HG03108 (cell line): Measurements from ENCODE around the gene CACNA2D3.

Experiments
- ATAC-seq: cut with Tn5 transposase; IDR thresholded peaks from one replicate; pipeline ENCODE4 v1.9.1; 2021; ENCODE audit warnings: moderate library complexity; ENCODE audit not compliant: unreplicated experiment

The CACNA2D3 gene

DNA sequence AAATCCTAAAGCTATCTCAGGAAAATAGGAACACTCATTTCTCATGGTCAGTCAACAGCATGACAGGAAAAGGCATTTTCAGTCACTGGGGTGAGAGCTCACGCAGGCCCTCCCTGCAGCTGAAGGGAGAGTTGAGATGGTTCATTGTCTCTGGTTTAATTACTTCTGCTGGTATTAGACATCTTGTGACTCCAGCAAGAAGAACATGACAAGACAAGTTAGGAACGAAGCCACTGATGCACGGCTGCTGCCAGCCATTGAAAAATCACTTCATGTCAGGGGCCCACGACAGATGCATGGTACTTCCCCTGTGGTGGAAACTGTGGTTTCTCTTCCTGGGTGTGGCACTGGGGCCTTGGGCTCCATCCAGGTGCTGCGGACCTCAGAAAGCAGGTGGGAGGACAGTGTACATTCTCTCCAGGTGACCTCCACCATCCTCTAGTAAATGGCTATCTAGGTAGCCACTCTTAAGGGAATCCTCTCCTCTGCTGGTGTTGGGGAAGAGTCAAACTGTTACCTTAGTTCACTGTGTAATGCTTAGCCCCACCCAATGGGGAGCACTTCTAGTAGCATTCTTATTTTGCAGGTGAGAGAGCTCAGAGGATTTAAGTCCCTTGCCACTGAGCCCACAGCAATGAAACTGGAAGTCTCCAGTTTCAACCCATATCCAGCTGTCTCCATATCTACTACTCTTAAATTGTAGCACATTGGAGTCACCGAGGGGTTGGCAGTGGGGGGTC lies 531.3 kb downstream of the CACNA2D3 start:
- ATAC-seq, result no peak

DNA sequence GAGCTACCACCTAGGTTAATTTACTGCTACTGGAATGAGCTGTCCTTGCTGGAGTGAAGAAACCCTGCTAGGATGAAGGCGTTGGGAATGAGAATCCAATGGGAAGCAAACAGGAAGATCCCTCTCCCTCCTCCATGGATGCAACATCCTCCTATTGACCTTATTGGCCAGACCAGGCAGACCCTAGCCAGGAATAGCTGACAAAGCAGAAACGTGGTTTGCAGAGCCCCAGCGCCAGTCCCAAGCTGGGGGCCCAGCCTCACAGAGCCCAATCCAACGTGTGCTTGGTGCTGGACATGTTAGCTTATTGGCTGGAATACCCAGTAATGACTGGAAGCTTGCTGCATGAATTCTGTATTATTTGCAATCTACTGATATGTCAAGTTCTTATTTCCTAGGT lies 532.4 kb downstream of the CACNA2D3 start:
- no peak for ATAC-seq

DNA sequence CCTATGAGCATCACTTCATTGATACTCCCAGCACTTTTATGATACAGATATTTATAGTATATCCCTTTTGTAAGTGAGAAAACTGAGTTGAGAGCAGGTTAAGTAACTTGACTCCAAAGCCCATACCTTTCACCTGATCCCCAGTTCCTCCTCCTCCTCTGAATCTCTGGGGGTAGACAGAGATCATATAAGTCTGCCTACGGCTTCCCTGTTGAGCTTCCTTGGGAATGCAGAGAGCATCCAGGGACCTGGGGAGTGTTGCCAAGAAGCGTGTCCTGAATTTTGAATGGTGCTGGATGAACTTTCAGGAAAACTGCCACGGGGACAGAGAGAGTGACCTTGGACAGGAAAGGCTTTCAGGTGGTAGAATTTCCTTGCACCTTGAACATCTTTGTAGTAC lies 537.0 kb downstream of the CACNA2D3 start:
- ATAC-seq, result no peak

DNA sequence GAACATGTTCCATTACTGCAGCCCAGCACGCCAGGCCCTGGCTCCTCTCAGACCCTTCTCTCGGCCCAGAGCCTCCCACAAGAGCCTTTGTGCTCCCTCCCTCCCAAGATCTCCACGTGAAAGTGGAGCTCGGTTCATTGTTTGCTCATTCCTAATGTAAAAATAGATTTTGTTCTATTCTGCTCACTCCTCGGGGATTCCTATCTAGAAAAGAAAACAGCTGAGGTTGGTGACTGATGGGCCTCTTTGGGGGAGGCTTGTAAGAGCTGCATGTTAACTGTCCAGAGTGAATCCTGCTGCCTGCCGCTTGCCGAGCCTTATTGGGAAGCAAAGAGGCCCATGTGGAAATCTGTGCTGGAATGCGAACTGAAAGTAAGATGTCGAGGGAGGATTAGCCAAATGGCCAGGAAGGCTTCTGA lies 538.4 kb downstream of the CACNA2D3 start:
- ATAC-seq, result no peak

DNA sequence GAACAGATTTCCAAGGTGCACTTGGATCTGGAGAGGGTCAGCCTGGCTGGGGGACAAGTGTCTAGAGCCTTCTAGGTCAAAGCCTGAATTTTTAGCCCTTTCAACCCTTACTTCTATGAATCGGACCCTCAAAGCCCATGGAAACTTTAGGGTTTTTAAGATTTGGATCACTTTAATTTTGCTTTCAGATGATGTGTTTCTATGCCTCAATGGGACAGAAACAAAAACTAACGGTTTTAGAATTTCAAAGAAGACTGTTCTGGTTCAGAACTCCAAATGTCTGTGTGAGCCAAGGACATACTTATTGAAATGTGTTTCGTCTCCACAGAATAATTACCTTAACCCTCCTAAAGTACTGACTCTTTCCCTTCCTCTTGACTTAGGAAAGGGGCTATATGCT lies 538.8 kb downstream of the CACNA2D3 start:
- ATAC-seq, result no peak

DNA sequence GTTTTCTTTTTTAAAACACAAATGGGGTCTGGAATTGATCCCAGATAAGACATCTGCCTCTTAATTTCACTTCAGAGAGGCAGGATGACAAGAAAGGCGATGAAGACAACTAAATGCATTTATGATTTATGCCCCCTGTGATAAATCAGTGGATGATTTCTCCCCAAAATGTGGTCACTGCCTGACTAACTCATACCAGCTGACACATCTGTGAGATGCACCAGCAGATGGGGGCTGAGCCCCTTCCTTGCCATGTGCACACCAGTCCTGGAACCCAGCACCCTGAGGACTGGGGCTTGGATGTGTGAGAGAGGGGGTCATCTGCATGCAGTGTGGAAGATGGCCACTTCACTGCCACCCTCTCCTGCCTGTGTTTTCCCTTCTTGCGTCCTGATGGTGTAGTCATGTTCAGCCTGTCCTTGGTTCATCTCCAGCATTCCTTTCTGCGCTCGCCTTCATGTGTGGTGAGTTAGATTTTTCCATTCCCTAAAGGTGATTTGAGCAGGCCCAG lies 541.2 kb downstream of the CACNA2D3 start:
- ATAC-seq, result no peak

DNA sequence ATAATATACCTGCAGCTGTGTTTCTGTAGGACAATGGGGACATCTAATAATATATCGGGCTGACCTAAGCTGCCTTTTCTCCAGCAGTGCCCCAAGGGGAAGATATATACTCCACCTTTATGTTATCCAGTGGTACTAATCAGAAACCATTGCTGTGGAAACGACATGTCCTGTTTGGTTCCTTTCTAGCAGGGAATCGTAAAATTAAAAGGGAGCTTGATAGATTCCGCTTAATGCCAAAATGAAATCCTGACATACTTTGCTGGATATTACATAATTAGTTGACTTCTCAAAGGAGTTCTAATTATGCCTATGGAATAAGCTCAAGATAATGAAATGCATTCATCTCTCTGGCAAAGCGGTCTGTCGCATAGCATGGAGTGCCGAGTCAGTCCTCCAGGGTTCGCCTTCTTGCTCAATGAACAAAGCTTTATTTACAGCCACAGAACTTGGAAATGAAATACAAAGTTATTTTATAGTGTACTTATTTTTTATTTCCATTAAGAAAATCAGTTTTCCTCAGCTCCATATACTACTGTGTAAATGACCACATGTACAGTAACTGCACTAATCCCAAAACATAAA lies 542.8 kb downstream of the CACNA2D3 start:
- ATAC-seq, result no peak

DNA sequence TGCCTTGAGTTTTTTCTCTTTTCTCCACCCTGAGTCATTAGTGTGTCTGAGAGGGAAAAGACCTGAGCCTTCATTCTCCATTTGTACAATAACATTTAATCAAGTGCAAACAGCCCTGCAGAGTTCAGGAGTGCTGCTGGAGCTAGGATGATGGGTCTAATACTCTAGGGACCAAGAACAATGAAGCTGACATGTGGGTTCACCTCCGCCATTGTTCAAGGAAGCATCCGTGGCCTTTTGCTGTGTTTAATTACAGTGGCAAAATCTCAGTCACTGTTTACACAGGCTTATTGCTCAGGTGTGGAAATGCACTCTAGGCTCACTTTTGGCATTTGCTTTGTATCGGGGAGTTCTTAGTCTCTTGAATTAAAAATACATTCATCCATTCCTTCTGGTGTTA lies 545.9 kb downstream of the CACNA2D3 start:
- no peak for ATAC-seq

DNA sequence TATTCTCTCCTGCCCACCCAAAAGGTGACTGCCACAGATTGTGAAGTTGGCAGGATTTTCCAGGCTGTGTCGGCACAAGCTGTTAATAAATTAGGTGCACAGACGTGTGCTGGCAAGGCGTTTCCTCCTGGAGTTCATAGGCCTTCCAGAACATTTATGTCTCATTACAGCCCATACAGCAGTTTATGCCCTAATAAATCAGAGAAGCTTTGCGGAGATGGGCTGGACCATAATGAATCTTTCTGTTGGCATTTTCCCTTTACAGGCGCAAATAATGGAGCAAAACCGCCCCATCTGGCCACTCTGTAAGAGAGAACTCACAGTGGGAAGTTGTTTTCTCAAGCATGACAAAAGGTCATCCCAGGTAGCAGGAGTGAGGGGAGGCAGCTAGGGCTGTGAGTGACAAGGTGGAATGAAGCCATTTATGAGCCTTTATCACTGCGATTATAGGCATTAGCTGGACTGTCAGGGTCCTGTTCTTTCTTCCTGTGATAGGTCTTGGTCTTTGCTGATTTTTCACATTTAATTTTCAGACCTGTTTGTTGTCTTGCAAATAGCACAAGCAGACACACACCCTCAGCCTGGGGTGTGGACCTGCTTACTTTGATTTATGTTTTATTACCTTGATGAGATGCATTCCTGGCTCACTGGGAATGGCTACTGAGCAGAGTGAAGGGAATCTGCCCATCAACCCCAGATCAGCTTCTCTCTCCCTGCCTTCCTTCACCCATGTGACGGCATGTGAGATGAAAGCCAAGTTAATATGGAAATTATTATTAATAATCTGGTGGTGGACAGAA lies 548.0 kb downstream of the CACNA2D3 start:
- no peak for ATAC-seq

DNA sequence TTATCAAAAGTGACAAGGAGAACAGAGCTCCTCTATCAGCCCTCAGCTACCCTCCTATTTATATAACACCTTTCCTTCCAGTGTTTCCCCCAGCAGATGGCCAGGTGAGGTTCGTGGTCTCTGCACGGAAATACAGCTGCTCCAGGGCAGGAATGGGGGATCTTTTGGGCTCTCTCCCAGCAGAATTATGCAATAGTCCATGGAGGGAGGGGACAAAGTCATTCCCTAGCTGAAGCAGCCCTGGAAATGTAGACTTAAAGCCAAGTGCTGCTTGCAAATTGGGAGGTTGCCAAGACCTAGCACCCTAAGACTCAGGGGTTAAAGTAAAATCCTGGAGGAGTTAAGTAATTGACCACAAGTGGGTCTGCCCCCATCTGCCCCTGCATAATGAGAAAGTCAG lies 549.2 kb downstream of the CACNA2D3 start:
- ATAC-seq, result no peak

DNA sequence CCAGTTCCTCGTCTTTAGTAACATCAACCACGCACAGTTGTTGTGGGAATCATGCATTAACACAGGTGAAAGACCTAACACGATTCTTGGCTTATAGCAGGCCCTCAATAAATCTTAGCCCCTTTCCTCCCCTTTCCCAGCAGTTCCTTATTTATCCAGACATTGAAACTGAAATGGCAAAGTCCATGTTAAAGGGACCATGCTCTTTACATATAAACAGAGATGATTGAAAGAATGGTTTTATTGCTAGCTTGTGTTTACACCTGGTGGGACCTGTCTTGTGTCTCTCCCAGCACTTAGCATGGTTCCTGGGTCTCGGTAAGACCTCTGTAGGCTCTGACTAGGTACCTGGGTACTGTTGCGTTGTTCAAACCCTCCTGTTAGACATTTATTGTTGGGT lies 553.7 kb downstream of the CACNA2D3 start:
- ATAC-seq, result no peak

DNA sequence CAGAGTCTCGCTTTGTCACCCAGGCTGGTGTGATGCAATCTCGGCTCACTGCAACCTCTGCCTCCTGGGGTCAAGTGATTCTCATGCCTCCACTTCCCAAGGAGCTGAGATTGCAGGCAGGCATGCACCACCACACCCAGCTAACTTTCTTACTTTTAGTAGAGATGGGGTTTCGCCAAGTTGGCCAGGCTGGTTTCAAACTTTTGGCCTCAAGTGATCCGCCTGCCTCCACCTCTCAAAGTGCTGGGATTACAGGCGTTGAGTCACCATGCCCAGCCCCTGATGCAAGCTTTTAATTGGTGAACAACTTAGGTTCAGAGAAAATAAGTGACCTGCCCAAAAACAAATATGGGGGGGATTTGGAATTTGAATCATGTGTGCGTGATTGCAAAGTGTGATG lies 559.4 kb downstream of the CACNA2D3 start:
- ATAC-seq, result no peak

DNA sequence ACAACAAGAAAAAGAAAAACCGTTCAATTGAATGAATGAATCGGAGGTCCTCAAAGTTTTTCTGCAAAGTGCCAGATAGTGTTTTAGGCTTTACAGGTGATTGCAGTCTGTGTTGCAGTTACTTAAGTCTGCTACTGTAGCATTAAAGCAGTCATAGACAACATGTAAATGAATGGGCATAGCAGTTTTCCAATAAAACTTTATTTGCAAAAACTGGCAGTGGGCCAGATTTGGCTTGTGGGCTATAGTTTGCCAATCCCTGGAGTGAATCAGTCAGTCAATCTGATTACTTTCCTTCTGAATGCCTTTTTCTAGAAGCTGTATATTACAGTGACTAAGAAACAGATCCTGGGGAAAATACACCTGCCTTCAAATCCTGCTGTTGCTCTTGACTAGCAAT lies 562.9 kb downstream of the CACNA2D3 start:
- no peak for ATAC-seq

DNA sequence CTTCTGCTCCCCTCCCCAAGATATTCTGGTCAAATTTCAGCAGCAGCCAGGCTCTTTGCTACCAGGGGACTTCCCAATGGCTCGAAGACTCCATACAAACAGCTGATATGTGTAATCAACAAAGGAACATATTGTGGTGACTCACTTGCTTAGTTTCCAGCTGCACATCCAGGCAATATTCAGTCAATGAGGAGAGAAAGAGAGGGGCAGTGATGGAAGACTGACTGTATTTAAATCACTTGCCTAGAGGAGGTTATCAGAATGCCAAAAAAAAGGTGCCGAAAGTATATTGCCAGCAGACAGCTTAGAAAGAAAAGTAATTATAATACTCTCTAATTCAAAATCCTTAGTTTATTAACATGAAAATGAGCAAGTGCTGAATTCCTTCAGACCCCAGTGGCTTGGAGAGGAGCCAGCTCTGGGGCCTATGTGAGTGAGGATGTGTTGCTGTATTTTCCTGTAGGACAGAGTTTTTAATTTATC lies 569.0 kb downstream of the CACNA2D3 start:
- ATAC-seq, result no peak

DNA sequence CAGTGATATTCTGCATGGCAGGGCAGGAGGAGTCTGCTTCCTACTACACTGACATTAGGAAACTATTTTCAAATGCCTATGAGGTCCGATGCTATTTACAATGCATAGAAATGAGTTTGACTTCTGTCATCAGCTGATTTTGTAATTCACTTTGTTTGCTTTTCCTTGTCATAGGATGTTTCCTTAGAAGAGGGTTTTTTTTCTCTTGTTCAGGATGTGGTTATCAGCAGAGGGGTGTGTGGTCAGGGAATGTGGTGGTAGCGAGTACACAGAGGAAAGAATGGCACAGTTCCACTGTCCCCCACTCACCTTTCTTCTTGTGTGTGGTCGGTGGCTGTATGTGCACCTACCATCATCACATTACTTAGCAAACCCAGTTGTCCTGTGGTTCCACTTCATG lies 574.0 kb downstream of the CACNA2D3 start:
- no peak for ATAC-seq

DNA sequence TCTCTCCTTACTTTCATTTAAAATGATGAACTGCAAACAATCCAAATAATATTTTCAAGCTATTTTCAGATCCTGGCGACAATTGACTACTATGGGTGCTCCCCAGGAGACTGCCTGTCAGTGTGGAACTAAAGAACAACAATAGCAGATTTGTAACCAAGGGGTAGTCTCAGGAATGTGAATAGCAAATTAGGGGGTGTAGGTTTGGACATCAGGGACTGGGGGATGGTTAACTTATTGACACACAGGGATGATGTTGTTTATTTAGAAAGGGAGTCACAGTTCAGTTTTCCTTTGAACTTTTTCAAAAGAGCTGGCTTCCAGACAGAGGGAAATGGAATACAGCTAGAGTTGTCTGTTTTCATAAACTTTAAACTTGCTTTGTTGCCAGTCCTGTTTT lies 575.7 kb downstream of the CACNA2D3 start:
- ATAC-seq, result no peak

DNA sequence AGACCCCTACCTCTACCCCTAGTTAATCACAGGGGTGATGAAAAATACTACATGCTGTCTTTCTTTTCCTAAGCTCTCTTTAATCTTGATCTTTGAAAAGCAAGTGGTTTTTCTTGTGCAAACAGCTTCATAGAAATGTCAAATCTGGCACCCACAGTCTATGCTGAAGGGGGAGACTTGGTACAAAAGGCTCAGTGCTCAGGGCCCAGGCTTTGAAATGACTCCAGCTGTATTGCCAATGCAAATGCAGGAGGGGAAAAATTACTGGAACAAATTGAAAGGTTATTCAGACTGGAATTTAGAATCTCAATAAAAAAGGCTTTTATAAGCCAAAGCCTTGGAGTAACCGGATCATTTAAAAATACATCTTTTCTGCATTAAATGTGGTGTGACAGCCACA lies 581.6 kb downstream of the CACNA2D3 start:
- ATAC-seq, result no peak

DNA sequence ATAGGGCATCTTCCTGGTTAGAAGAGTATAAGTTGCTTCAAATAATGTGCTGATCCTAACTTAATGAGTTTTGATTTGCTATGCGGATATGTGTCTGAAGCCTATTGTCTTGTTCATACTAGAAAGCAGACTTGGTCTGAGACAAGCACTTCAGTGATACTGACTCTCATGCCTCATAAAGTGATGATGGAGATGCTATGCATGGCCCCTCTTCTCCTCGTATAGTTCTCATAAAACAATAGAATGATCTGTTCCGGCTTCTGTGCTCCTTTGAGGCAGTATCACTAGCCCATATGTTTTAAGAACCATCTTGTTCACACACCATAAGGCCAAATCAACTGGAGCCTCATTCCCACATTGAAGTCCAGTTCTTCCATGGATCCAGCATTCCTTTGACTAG lies 583.4 kb downstream of the CACNA2D3 start:
- ATAC-seq, result no peak

DNA sequence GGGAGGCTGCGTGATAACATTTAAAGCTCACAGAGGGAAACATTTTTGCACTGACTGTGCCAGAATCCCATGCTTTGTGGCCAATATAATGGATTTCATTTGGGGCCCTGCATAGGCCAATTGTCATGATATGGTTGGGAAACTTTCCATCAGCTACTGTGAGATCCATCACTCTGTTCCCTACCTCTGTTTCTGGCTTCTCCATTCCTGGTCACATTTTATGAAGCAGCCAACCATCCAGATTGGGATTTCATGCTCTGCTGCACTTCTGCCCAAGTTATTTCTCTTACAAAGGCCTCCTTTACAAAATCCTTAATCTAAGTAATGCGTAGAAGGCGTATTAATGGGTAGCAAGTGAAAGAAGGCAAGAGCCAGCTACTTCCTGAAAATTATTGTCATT lies 584.4 kb downstream of the CACNA2D3 start:
- no peak for ATAC-seq

DNA sequence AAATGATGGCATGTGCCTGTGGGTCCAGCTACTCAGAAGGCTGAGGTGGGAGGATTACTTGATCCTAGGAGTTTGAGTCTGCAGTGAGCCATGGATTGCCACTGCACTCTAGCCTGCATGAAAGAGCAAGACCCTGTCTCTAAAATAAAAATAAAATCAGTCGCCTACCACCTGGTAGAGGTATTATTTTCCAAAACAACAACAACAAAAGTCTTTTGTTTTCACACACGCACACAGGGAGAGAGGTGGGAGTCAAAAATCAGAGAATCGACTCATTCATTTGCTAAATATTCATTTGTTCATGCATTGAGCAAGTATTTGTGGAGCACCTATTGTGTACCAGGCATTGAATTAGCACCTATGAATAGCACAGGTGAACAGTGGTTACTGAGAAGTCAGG lies 587.4 kb downstream of the CACNA2D3 start:
- no peak for ATAC-seq

DNA sequence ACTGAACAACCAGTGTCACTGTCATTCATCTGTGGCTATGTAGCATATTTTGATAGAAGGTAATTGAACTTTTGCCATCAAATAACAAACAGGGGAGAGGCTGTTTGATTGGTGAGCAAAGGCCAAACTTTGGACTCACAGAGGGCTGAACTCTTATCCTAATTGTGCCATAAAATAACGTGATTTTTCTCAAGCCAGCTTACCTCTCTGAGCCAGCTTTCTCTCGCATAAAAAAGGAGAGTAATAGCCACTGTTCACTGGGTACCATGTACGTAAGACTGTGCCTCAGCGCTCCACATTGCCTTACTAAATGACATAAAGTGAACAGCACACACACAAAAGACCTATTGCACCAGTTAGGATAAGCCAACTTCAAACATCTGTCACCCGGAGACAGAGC lies 588.6 kb downstream of the CACNA2D3 start:
- ATAC-seq, result no peak

DNA sequence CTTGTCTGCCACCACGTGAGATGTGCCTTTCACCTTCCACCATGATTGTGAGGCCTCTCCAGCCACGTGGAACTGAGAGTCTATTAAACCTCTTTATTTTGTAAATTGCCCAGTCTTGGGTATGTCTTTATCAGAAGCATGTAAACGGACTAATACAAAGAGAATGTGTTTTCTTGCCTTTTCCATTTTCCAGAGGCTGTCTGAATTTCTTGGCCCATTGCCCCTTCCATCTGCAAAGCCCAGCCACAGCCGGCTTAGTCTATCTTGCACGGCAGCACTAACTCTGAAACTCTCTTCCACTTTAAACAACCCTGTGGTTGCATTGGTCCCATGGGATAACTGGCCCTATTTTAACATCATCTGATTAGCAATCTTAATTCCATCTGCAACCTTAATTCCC lies 590.2 kb downstream of the CACNA2D3 start:
- ATAC-seq, result no peak
